ENCODE results near the gene UBAC1.

DNA sequence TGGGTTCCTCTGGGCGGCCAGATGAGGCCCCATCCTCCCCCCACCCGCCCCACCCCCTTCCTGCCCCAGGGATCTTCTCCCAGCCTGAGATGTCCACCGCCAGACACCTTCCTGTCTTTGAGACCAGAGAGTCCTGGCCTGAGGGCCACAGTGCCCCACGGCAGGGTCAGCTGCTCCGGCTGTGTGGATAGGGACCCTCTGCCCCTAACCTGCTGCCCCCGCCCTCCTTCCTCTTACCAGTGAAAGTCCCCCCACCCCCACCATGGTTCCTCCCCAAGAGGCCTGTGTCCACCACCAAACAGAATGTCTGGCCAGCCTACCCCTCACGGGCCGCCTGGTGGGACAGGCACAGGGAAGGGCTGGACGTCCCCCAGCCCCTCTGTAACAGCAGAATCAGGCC, 43.0 kb upstream of the UBAC1 start:
- TF ChIP-seq SIN3A (IDR thresholded peaks at IDR 0.05; ENCODE audit: borderline replicate concordance, insufficient read depth, low read length) = no peak
- TF ChIP-seq, protein P1, sequence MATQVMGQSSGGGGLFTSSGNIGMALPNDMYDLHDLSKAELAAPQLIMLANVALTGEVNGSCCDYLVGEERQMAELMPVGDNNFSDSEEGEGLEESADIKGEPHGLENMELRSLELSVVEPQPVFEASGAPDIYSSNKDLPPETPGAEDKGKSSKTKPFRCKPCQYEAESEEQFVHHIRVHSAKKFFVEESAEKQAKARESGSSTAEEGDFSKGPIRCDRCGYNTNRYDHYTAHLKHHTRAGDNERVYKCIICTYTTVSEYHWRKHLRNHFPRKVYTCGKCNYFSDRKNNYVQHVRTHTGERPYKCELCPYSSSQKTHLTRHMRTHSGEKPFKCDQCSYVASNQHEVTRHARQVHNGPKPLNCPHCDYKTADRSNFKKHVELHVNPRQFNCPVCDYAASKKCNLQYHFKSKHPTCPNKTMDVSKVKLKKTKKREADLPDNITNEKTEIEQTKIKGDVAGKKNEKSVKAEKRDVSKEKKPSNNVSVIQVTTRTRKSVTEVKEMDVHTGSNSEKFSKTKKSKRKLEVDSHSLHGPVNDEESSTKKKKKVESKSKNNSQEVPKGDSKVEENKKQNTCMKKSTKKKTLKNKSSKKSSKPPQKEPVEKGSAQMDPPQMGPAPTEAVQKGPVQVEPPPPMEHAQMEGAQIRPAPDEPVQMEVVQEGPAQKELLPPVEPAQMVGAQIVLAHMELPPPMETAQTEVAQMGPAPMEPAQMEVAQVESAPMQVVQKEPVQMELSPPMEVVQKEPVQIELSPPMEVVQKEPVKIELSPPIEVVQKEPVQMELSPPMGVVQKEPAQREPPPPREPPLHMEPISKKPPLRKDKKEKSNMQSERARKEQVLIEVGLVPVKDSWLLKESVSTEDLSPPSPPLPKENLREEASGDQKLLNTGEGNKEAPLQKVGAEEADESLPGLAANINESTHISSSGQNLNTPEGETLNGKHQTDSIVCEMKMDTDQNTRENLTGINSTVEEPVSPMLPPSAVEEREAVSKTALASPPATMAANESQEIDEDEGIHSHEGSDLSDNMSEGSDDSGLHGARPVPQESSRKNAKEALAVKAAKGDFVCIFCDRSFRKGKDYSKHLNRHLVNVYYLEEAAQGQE (IDR thresholded peaks at IDR 0.05; ENCODE audit: insufficient read depth in 1 of 2, low read depth in 2 of 2, low read length in 2 of 2) = no peak
- no peak for TF ChIP-seq POLR2AphosphoS5 (IDR thresholded peaks at IDR 0.05; ENCODE audit: low read depth, low read length)
- TF ChIP-seq TAF1 (IDR thresholded peaks at IDR 0.05; ENCODE audit: borderline replicate concordance, insufficient read depth, low read length) = no peak
- TF ChIP-seq FOXP2 (optimal IDR thresholded peaks at IDR 0.05; ENCODE audit: borderline replicate concordance, extremely low read depth, extremely low read length, insufficient read depth) = no peak

Data from PFSK-1 (cell line).